HG02798 (cell line): ENCODE results near the gene NDUFAF8.

ENCODE experiments used
- ATAC-seq: cut with Tn5 transposase; IDR thresholded peaks from one replicate; pipeline ENCODE4 v1.9.1; 2021; ENCODE audit warnings: mild to moderate bottlenecking; ENCODE audit not compliant: unreplicated experiment, poor library complexity

The NDUFAF8 gene

DNA sequence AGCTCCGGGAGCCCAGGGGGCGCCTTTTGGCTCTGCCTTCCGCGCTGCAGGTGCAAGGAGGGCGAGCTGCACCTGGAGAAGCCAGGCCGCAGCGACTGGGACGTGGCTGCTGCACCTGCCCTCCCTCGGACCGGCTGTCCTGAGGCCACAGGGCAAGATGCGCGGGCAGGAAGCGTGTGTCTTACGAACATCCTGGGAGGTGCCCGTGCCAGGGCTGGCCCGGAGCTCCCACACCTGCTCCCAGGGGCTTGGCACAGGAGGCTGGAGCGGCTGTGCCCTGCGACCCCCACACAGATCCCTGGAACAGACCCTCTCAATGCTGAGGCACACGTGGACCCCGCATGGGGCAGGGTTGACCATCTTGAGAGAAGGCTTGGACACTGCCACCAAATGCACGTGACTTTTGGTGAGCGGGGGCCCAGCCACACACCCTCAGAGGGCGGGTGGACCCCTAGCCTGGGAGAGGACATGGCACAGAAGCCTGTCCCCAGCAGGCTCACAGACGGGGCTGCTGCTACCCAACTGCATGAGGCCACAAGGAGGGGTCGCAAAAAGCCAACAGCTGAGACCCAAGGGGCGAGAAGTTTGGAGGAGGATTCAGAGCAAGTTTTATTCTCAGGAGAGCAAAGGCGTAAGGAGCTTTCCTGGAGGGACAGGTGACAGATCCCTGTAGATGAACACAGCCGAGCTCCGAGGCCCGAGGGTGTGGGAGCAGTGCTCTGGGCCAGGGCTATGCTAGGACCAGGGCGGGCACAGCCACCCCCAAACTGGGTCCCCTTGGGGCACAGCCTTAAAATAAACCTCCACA, 11.4 kb downstream of the NDUFAF8 start:
- ATAC-seq: no peak

DNA sequence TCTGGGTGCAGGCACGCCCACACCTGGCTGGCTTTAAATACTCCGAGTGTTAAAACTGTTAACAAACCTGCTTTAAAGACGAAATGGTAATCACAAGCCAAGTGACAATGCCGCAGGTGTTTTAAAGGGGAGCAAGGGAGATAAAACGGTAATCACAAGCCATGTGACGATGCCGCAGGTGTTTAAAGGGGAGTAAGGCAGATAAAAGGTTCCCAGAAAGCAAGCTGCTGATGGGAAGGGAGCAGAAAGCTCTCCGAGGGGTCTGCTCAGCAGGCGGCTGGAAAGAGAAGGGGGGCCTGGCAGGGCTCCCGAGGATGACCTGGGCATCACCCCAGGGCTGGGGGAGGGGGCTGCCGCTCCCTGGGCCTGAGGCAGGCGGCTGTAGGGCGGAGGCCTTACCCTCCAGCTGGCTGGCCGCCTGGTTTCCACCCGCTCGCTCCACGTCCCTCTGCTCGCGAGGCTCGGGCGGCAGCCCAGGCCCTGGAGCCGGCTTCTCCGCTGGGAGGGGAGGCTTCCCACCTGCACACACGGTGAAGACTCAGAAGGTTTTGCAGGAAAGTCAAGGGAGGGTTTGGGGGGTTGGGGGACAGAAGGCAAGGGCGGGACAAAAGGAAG, 12.1 kb downstream of the NDUFAF8 start:
- no peak for ATAC-seq

DNA sequence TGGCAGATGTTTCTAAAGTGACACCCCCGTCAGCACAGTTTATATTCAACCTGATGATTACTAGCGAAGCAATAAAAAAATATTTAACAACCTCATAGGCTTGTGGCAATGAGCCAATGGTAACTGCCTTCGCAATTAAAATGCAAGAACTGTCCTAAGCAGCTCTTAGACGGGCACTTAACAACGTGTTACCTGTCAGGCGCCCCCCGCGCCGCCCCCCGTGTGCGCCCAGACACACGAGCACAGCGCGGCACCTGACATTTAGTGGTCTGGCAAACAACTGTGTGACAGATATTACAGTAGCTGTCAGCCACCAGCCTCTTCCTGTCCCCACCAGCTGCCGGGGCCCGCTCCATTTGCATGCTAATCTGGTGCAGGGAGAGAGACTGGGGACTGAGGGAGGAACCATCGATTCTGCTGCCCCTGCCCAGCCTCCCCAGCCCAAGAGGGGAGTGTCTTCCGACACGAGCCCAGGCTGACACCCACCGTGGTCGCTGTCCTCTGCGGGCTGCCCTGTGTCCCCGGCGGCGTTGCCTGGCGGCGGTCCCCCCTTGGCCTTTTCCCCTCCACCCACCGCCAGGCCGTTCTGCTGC, 12.7 kb downstream of the NDUFAF8 start:
- no peak for ATAC-seq

DNA sequence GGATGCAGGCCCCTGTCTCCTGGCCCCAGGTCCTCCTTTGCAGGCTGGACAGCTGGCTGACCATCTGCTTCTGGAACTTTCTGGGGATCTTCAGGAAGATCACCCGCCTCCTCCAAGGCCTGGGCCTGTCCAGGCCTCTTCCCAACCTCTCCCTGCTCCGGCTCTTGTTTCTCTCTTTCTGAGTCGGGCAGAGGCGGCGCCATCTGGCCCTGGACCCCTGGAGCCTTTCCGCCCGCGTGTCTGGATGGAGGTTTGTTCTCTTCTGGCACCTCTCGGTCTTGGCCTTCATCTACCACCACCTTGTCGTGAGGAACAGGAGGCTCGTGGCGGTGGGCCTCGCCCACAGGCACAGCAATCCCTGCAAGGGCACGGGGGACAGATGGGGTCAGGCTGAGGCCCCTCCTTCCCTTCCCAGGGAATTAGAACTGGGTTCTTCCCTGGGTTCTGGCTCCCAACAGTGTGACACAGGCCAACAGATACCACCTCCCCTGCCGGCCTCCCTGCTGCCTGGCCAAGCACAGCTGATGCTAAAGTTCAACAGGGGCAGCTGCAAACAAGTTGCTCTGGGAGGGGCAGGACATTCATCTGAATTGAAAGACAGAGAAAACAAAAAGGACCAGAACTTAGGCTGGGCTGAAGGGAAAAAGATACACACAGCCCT, 13.3 kb downstream of the NDUFAF8 start:
- ATAC-seq: no peak

DNA sequence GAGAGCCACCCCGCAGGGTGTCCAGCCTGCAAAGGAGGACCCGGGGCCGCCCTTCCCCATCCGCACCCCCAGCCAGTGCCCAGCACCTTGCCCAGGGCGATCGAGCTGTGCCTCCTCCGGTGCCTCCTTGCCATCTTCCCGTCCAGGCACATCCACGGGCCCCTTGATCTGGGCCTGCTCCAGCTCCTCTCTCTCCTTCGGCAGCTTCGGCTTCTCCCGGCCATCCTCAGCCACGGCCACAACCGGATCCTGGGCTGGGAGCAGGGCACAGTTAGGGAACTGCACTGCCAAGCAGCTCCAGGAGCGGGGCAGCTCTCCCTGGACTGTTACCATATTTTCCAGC, 13.8 kb downstream of the NDUFAF8 start:
- ATAC-seq: no peak

DNA sequence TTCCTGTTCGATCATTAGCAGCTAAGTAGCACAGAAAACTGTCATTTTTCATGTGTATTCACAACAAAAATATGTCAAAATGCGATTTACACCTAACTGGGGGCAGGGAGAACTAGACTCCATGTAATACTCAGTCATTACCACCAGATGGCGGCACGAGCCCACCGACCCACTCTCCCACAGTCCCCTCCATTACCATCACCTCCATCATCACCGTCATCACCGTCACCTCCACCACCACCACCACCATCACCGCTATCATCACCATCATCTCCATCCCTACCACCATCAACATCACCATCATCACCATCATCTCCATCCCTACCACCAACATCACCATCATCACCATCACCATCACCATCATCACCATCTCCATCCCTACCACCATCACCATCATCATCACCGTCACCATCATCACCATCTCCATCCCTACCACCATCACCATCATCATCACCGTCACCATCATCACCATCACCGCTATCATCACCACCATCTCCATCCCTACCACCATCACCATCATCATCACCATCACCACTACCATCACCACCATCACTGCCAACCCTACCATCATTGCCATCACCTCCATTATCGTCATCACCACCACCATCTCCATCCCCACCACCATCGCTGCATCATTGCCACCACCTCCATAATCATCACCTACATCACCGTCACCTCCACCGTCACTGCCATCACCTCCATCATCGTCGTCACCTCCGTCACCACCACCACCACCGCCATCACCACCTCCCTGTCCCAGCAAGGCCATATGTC, 14.4 kb downstream of the NDUFAF8 start:
- ATAC-seq: no peak

DNA sequence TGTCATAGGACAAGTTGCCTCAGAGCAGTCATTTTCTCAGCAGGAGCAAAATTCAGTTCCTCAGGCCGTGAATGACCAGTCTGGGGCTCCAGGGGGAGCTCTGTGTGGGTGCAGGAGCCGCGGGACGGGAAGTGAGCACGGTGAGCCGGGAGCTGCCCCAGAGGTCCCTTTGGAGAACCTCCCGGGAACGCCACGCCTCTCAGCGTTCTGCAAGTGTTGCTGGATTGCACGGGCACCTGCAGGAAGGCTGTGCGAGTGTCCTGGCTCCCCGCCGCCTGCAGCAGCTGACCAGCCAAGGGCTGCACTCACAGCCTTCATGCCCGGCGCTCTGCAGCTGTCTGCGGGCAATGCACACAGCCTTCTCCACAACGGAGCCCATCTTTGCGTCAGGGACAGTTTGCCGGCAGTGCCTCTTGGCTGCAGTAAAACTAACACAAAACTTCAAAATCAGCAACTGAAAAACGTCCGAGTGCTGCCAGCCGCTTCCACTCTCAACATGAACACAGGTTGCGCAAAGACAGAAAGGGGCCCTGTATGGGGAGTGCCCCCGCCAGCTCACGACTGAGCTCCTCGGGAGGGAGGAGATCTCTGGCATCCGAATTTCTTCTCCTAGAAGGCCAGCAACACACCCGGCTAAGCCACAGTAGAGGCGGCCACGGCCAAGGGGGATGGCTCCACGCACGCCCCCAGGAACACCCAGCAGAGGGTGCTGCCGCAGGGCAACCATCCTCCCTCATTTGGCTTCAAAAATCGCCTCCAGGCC, 16.0 kb downstream of the NDUFAF8 start:
- ATAC-seq: no peak

DNA sequence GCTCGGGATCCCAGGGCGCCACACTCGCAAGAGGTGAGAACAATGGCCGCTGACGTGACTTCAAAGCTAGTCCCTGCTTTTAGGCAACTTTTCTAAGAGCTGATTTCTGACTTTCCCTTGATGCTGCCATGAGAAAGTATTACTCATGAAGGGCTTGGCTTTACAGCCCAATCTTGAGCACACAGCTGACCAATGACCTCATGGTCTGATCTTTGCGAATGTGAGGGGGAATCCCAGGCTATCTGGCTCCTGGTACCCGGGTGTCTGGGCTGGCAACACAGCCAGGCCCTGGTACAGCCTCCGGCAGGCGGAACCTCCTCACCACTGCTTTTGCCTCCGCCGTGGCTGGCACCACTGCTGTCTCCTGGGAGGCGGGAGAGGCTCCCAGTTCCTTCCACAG, 17.5 kb downstream of the NDUFAF8 start:
- no peak for ATAC-seq

DNA sequence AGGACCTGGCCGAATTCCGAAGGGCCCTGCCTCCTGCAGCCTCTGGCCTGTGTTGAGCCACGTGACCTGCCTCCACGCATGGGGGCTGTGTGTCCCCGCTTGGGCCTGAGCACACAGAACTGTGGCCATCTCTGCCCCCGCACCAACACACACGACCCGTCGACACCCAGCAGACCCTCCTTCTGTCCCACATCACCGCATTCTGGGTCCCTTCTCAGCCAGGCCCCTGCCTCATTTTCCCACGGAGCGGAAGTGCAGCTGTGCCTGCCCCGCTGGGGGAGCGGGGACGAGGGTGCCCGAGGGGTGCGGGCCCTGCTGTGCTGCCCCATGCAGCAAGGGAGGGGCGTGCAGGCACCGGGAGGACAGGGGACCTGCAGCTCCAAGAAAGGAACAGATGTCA, 18.4 kb downstream of the NDUFAF8 start:
- no peak for ATAC-seq

DNA sequence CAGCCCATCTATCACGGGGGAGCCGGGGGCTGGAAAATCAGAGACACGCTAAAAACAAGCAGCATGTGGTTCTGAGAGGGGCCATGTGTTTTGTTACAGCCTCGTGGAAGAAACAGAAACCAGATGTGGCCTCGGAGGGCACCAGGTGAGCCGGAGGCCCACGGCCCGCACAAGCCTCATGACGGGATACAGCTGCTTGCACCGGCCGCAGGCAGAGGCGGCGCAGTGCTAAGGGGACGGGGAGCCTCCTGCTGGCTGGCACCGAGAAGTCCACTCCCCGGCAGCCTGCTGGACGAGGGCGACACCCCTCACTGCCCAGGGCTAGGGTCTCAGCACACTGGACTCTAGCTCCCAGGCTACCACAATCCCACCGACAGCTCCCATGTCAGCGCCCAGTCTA, 19.2 kb downstream of the NDUFAF8 start:
- ATAC-seq: no peak

DNA sequence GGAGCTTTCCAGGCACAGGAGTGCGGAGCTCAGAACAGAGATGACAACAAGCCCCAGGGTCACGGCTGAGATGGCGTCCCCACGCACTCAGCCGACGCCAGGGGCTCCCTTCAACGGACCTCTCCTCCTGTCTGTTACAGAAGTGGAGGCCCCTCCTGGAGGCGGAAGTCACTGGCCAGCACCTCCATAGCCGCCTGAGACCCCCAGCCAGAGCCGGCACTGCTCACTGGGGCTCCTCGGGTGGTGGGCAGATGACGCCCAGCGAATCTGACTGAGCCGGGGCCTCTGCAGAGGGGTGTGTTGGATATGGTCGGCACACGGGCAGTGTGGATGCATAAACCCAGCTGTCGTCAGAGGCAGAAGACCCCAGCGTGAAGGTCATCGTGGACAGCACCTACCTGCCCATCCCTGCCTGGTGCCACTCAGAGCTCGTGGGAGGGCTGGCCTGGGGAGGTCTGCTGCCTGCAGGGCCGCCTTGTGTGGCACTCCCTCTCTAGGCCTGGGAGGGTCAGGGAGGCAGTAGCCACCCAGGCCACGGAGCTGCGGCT, 20.0 kb downstream of the NDUFAF8 start:
- no peak for ATAC-seq

DNA sequence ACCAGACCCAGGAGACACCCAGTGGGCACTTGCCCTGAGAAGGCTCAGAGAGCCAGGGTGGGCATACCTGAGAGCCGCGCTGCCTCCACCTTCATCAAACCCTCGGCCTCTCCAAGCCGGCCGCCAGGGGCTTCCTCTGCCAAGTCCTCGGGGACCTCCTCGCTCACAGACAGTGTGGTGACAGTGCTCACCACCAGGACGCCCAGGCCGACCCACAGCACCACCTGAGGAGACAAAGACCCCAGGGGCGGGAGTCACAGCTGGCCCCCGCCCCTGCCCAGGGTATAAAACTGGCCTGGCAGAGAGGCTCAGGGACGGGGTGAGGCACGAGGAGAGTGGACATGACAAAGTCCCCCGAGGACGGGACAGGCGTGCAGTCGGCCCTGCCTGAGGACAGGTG, 21.1 kb downstream of the NDUFAF8 start:
- ATAC-seq: no peak

DNA sequence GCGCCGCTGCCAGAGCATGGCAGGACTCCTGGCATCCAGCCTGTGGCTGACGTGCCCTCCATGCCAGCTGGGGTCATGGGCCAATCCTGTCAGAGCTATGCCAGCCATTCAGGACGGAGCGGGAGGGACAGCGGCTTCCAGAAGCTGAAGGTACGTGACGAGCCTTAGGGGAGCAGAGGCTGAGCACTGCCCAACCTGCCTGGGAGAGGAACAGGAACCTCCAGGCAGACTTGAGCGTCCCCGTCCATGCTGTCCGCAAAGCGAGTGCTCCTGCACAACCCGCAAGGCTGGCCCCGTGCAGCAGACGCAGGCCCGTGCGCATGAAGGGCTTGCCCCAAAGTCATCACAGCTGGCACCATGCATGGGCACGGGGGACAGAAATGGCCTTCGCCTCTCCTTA, 21.5 kb downstream of the NDUFAF8 start:
- no peak for ATAC-seq

DNA sequence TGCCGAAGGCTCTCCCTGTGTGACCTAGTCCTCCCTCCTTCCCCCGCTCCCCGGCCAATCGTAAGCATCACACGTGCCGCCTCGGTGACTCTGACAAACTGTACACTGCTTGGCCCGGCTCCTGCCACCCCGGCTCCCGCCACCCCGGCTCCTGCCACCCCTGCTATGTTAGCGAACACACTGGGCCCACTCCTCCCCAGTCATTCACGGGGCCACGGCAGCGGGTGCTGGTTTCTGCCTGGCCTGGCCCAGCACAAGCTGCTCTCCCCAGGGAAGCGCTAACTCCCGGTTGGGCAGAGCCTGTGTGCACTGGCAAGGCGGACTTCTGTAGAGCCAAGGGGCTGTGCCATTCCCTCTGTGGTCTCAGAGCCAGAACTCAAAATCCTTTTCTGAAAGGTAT, 22.0 kb downstream of the NDUFAF8 start:
- ATAC-seq: no peak

DNA sequence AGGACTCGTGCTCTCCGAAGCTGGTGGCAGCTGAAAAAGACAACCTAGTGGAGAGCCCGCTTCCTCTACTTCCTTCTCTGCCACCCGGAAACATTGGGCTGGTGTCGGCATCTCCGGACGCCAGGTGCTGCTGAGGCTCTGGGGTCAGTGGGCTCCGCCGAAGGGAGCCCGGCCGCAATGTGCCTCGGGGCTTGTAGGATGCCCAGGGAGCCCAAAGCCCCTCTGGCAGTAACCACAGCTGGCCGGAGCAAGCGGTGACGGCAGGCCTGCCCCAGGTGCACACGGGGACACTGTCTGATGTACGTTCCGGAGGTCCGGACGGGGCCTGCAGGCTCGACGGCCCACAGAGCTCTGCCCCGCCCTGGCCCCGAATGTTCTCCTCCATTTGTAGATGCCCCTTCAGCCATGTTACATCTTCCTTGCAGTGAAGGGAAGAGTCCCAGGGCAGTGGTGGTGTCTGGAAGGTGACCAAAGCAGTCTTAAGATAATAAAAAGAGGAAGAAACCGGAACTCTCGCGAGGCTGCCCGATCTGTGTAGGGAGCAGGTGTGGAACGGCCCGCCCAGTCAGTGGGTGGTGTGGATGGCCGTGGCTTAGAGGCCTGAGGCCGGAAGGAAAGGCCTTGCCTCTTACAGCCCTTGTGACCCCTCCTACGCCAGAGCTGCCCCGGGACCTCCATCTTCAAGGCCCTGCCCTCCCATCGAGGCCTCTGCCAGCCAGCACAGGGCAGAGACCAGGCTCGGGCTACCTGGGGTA, 22.6 kb downstream of the NDUFAF8 start:
- no peak for ATAC-seq

DNA sequence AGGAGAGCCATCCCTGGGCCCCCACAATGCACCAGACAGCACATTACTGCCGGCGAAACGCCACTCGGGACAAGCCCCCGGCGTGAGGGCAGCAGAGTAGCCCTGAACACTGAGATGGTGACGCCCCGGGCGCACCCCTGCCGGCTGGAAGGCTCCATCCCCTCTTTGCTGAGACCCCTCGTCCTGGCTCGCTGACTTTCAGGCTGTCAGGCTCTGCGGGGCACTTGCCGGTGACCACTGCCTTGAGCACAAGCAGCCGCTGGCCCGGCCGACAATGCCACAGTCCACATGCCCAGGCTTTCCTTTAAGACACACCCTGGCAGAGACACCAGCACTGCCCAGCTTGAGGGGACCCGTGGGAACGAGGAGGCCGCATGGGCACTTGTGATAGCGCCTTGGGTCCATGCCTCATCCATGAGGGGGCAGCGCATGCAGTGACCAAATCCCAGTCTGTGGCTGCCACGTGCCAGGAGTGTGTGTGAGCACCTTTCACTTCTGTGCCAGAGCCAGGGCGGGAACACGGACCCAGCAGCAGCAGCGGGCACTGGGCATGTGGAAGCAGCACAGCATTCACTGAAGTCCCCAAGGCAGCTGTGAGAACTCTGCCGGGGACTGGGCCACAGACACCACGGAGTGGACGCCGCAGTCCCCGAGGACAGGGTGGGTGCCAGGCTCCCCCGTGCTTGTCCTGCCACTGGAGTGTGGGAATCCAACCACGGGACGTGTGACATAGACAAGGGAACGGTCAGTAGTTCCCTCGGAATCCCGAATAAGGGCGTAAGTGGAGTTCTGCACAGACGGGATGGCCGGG, 24.5 kb downstream of the NDUFAF8 start:
- no peak for ATAC-seq

DNA sequence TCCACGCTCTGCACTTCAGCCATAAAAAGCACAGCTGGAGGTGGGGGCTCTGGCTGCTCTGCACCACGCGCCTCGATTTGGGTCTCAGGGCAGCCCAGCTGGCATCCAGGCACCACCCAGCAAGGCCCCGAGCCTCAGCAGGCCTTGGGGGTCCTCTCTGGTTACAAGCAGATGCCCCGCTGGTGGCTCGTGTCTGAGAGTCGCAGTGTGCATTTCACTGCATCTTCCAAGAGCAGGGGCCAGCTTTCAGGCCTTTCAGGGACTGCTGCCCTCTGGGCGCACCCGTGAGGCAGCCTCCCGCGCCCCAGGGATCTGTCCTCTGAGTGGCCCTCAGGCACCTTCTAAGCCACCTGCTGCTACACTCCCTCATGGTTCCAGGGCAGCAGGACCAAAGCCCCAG, 25.5 kb downstream of the NDUFAF8 start:
- ATAC-seq: no peak

DNA sequence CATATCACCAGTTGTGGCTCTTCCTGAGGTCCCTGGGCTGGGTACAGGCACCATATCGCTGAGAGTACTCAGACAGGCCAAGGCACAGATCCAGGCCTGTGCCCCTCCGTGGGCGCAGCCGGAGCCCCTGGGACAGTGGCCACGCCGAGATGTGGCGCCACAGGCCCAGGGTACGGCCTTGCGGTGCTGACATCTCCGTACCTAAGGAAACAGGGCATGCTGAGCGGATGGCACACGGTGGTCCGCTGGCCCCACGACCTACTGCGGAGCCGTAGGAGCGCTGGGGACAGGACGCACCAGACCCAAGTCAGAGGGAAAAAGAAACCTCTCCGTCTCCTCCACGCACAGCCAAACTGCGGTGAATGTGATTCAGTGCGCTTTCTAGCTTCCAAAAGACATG, 26.5 kb downstream of the NDUFAF8 start:
- ATAC-seq: no peak
